Activated T-helper 1 cell treated with Interleukin-2 at 50 U/mL for 16 hours (primary cell): Measurements from ENCODE around the gene SHANK1.

Source experiments
- DNase-seq: peaks from one replicate; pipeline ENCODE4 v3.0.0-alpha.2; 2020; ENCODE audit warnings: low read depth

The SHANK1 gene

GRCh38 chr19:50711805-50712204 lies 7.8 kb downstream of the SHANK1 start:
- no peak for DNase-seq

- DNase-seq: no peak
Measured at GRCh38 chr19:50711196-50711595, 8.4 kb downstream of the SHANK1 start.

- DNase-seq: no peak
Measured at GRCh38 chr19:50710612-50711011, 9.0 kb downstream of the SHANK1 start.

GRCh38 chr19:50710094-50710493 lies 9.5 kb downstream of the SHANK1 start:
- no peak for DNase-seq

- DNase-seq: no peak
Measured at GRCh38 chr19:50708179-50708879, 11.3 kb downstream of the SHANK1 start.

- no peak for DNase-seq
Measured at GRCh38 chr19:50706387-50706786, 13.2 kb downstream of the SHANK1 start.

GRCh38 chr19:50705422-50706019 lies 14.1 kb downstream of the SHANK1 start:
- no peak for DNase-seq

- DNase-seq: no peak
Measured at GRCh38 chr19:50703915-50704796, 15.4 kb downstream of the SHANK1 start.

- no peak for DNase-seq
Measured at GRCh38 chr19:50702871-50703829, 16.5 kb downstream of the SHANK1 start.

GRCh38 chr19:50702158-50702870 lies 17.3 kb downstream of the SHANK1 start:
- DNase-seq: no peak

GRCh38 chr19:50701367-50701985 lies 18.1 kb downstream of the SHANK1 start:
- DNase-seq: no peak

GRCh38 chr19:50697414-50698124 lies 22.0 kb downstream of the SHANK1 start:
- DNase-seq: no peak

GRCh38 chr19:50696094-50696483 lies 23.5 kb downstream of the SHANK1 start:
- DNase-seq: no peak

- DNase-seq: no peak
Measured at GRCh38 chr19:50695251-50696093, 24.1 kb downstream of the SHANK1 start.

GRCh38 chr19:50694815-50695145 lies 24.8 kb downstream of the SHANK1 start:
- no peak for DNase-seq

GRCh38 chr19:50693064-50693975 lies 26.3 kb downstream of the SHANK1 start:
- DNase-seq: no peak

GRCh38 chr19:50690439-50690838 lies 29.2 kb downstream of the SHANK1 start:
- DNase-seq: no peak

- DNase-seq: no peak
Measured at GRCh38 chr19:50688766-50689165, 30.8 kb downstream of the SHANK1 start.
